ENCODE measurements around the gene FAAP24.
"Not testable (repeated sequence)": the region's sequence is repeated elsewhere in the genome, so short reads cannot be mapped to it uniquely, and the experiment has no call there.

The FAAP24 gene

GRCh38 chr19:33000510-33000909 lies 28.5 kb downstream of the FAAP24 start:
- FAIRE-seq: no peak

- no peak for FAIRE-seq
These were observed 28.9 kb downstream of the FAAP24 start for GRCh38 chr19:33000910-33001309.

- not testable (repeated sequence) for FAIRE-seq
These were observed 30.3 kb downstream of the FAAP24 start for GRCh38 chr19:33002126-33002865.

GRCh38 chr19:33003424-33004024 lies 31.5 kb downstream of the FAAP24 start:
- not testable (repeated sequence) for FAIRE-seq

GRCh38 chr19:33005440-33005839 lies 33.4 kb downstream of the FAAP24 start:
- no peak for FAIRE-seq

- FAIRE-seq: no peak
These were observed 36.7 kb downstream of the FAAP24 start for GRCh38 chr19:33008738-33009137.

- not testable (repeated sequence) for FAIRE-seq
These were observed 38.8 kb downstream of the FAAP24 start for GRCh38 chr19:33010891-33011290.

- no peak for FAIRE-seq
These were observed 50.6 kb downstream of the FAAP24 start for GRCh38 chr19:33022472-33023116.

- FAIRE-seq: no peak
These were observed 52.4 kb downstream of the FAAP24 start for GRCh38 chr19:33024398-33024797.

GRCh38 chr19:33025468-33026238 lies 53.6 kb downstream of the FAAP24 start:
- not testable (repeated sequence) for FAIRE-seq

- FAIRE-seq: not testable (repeated sequence)
These were observed 54.6 kb downstream of the FAAP24 start for GRCh38 chr19:33026602-33027001.

All from colon (tissue), 2 donors.